Measurements from ENCODE around the gene NLE1. TPM values are rescaled to one million over a fixed set of nuclear protein-coding genes. Genes with fewer than 3 reads are reported as not detected.

NLE1 gene
- total RNA-seq, 4 donors from 2014 or later: 5.1 to 11.7 (median 8.3) TPM

DNA sequence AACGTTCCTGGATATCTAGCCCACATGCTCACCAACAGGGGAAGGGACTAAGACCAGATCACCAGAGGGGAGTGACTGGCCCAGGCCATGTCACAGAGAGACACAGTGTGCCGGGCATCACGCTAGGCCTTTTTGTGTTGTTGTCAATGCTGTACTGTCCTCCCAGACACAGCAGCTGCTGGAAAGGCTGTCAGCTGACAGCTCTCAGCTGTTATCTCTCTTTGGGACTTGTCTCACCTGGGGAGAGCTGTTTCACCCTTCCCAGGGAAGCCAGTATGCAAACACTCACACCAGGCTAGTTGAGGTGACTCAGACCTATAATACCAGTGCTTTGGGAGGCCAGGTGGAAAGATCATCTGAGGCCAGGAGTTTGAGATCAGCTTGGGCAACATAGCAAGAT lies 24.9 kb upstream of the NLE1 start:
- TF ChIP-seq, protein P1, sequence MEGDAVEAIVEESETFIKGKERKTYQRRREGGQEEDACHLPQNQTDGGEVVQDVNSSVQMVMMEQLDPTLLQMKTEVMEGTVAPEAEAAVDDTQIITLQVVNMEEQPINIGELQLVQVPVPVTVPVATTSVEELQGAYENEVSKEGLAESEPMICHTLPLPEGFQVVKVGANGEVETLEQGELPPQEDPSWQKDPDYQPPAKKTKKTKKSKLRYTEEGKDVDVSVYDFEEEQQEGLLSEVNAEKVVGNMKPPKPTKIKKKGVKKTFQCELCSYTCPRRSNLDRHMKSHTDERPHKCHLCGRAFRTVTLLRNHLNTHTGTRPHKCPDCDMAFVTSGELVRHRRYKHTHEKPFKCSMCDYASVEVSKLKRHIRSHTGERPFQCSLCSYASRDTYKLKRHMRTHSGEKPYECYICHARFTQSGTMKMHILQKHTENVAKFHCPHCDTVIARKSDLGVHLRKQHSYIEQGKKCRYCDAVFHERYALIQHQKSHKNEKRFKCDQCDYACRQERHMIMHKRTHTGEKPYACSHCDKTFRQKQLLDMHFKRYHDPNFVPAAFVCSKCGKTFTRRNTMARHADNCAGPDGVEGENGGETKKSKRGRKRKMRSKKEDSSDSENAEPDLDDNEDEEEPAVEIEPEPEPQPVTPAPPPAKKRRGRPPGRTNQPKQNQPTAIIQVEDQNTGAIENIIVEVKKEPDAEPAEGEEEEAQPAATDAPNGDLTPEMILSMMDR (IDR thresholded peaks at IDR 0.05): no peak
- TF ChIP-seq POLR2A (IDR thresholded peaks at IDR 0.05): no peak
- no peak overlapping the region for H3K4me3 ChIP-seq
- H3K36me3 ChIP-seq: no peaks in the 10 kb centered on the region
- no peak for DNase-seq
- H3K27ac ChIP-seq: no peak overlapping the region
- no peaks in the 10 kb centered on the region for H3K4me1 ChIP-seq
- H3K9me3 ChIP-seq: no peaks in the 10 kb centered on the region
- H3K27me3 ChIP-seq: no peaks in the 10 kb centered on the region

DNA sequence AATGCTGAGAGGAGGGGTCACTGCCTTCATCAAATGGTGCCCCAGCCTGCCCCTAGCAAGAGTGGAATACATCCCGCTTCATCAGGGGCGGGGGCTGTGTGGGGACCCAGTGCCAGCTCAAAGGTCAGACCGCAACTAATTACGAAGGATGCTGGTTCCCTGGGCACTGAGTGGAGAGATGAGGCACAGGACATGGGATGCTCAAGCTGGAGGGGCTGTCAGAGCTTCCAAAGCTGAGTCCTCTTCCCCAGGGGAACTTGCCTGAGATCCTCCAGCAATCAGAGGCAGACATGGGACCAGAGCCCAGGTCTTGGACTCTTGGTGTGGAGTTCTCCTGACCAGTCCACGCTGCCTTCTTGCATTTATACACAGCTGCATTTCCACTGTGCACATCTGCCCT lies 24.4 kb upstream of the NLE1 start:
- TF ChIP-seq, protein P1 (IDR thresholded peaks at IDR 0.05): no peak
- TF ChIP-seq POLR2A (IDR thresholded peaks at IDR 0.05): no peak
- no peak for DNase-seq

DNA sequence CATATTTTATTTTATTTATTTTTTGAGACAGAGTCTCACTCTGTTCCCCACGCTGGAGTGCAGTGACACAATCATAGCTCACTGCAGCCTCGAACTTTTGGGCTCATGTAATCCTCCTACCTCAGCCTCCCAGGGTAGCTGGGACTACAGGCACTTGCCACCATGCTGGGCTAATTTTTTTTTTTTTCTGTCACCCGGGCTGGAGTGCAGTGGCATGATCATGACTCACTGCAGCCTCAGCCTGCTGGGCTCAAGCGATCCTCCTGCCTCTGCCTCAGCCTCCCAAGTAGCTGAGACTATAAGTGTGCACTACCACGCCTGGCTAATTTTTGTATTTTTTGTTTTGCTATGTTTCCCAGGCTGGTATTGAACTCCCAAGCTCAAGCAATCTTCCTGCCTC lies 22.6 kb upstream of the NLE1 start:
- Histone ChIP-seq H3K4me1 (no peaks in the 10 kb centered on the region), H3K27ac (no peak overlapping the region)
- TF ChIP-seq, protein P1 (IDR thresholded peaks at IDR 0.05): no peak
- TF ChIP-seq POLR2A (IDR thresholded peaks at IDR 0.05): no peak

More for the DNA sequence above, 24.4 kb upstream of the NLE1 start:
- no peaks in the 10 kb centered on the region for H3K9me3 ChIP-seq
- H3K27ac ChIP-seq: no peak overlapping the region
- H3K27me3 ChIP-seq: no peaks in the 10 kb centered on the region
- H3K36me3 ChIP-seq: no peaks in the 10 kb centered on the region
- H3K4me3 ChIP-seq: no peak overlapping the region
- no peaks in the 10 kb centered on the region for H3K4me1 ChIP-seq

DNA sequence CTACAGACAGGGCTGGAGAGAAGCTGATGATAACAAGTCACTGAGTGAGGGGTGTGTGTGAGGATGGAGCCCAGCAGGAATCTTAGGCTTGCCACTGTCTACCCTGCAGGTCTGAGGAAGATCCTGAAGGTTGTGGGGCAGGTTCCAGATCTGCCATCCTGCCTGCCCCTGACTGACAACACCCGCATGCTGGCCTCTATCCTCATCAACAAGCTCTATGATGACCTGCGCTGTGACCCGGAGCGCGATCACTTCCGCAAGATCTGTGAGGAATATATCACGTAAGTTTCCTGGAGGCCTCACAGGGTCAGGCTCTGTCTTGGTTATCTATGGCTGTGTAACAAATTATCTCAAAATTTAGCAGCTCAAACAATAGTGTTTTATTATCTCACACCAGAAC lies 21.8 kb upstream of the NLE1 start:
- no peaks in the 10 kb centered on the region for H3K9me3 ChIP-seq
- no peak for TF ChIP-seq POLR2A (IDR thresholded peaks at IDR 0.05)
- TF ChIP-seq, protein P1 (IDR thresholded peaks at IDR 0.05): no peak
- H3K27ac ChIP-seq: no peak overlapping the region
- no peak for DNase-seq
- no peaks in the 10 kb centered on the region for H3K36me3 ChIP-seq
- no peaks in the 10 kb centered on the region for H3K27me3 ChIP-seq
- no peaks in the 10 kb centered on the region for H3K4me1 ChIP-seq
- no peak overlapping the region for H3K4me3 ChIP-seq

More for the DNA sequence above, 22.6 kb upstream of the NLE1 start:
- Histone ChIP-seq H3K4me3 (no peak overlapping the region), H3K9me3 (no peaks in the 10 kb centered on the region), H3K36me3 (no peaks in the 10 kb centered on the region), H3K27me3 (no peaks in the 10 kb centered on the region)
- no peak for DNase-seq

DNA sequence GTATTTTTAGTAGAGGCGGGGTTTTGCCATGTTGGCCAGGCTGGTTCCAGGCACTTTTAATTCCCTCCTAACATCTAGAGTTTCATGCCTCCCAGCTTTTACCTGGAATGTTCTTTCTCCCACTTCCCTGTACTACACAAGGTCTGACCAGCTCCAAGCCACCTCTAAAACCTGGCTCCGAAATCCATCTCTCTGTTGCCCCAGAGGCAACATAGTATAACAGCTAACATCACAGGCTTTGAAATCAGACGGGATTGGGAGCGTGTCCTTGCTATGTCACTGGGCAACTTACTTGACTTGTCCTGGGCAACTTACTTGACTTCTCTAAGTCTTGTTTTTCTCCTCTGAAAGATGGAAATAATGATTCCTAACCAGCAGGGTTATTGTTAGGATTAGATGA lies 20.7 kb upstream of the NLE1 start:
- DNase-seq: no peak
- H3K4me3 ChIP-seq: no peak overlapping the region
- no peaks in the 10 kb centered on the region for H3K4me1 ChIP-seq
- TF ChIP-seq, protein P1 (IDR thresholded peaks at IDR 0.05): no peak
- no peak for TF ChIP-seq POLR2A (IDR thresholded peaks at IDR 0.05)
- no peaks in the 10 kb centered on the region for H3K36me3 ChIP-seq
- no peaks in the 10 kb centered on the region for H3K9me3 ChIP-seq
- H3K27ac ChIP-seq: no peak overlapping the region
- no peaks in the 10 kb centered on the region for H3K27me3 ChIP-seq

DNA sequence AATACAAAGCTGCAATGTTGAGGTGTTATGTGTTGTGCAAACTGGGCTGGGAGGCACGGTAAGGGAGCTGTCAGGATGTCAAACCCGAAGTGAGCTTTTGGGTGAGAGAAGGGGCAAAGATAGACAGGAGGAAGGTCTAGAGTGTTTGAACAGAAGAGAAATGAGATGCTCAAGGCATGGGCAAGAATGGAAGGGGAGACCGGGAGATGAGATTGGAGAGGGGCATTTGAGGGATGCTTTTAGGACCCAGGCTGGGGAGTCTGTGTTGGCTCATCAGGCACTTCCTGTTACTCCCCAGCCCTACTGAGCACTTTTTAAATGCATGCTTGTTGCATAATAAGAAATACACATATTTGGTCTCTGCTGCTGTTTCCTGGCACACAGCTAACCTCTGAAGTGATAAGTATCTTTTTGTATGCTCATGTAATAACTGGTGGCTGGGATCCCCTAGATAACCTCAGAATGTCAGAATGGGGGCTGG lies 19.2 kb upstream of the NLE1 start:
- Histone ChIP-seq H3K4me1 (no peaks in the 10 kb centered on the region), H3K36me3 (no peaks in the 10 kb centered on the region), H3K27ac (peak overlapping the region in 2 of 4 donors; percentile 26 to 55), H3K4me3 (no peak overlapping the region), H3K27me3 (no peaks in the 10 kb centered on the region), H3K9me3 (no peaks in the 10 kb centered on the region)
- no peak for DNase-seq
- TF ChIP-seq, protein P1 (IDR thresholded peaks at IDR 0.05): no peak
- TF ChIP-seq POLR2A (IDR thresholded peaks at IDR 0.05): no peak

Data from Peyer's patch (tissue), 4 donors.